Panc1 (cell line): Measurements from ENCODE around the gene PIF1. TPM values are rescaled to one million over a fixed set of nuclear protein-coding genes. Genes with fewer than 3 reads are reported as not detected.
A peak's percentile ranks its signal among the peaks of the same experiment; 100 is the strongest.

ENCODE experiments used
- ATAC-seq: fragments of 200-7000 bp; cut with Tn5 transposase; 2 replicates; pipeline ENCODE4 v1.9.1; 2020; ENCODE audit warnings: mild to moderate bottlenecking, moderate library complexity
- BruUV-seq: library from RNA; stranded (reverse); fragments of 400-500 nt; replicated peaks from 2 replicates; lab custom pipeline; 2021; lab: Mats Ljungman, UMichigan
- CTCF ChIA-PET: fragments of 300-600 bp; sonication (Branson Sonifier 250); formaldehyde crosslinking; loops from one replicate; lab custom pipeline; 2022; ENCODE audit warnings: antibody characterized with exemption; lab: Charles Lee
- POLR2A ChIA-PET: fragments of 300-600 bp; sonication (Branson Sonifier 250); formaldehyde crosslinking; loops from one replicate; lab custom pipeline; 2022; ENCODE audit warnings: antibody characterized with exemption; lab: Charles Lee
- DNase-seq: peaks from one replicate; pipeline ENCODE4 v3.0.0-alpha.2; 2010; ENCODE audit warnings: low read depth, low spot score
- H3K27ac ChIP-seq: 2 replicates; pipeline ENCODE4 v1.5.1; 2011; ENCODE audit warnings: mild to moderate bottlenecking, low read length, inconsistent platforms
- H3K27me3 ChIP-seq: fragments of 200-500 bp; sonication (Bioruptor generic); 2 replicates; pipeline ENCODE4 v1.6.0; 2014; ENCODE audit warnings: low read length, inconsistent platforms; ENCODE audit not compliant: control insufficient read depth, insufficient read depth
- H3K36me3 ChIP-seq: fragments of 200-500 bp; sonication (Bioruptor generic); 2 replicates; pipeline ENCODE4 v1.5.1; 2014; ENCODE audit warnings: inconsistent platforms, mild to moderate bottlenecking, low read length, moderate library complexity; ENCODE audit not compliant: control insufficient read depth, insufficient read depth
- H3K4me1 ChIP-seq: 2 replicates; pipeline ENCODE4 v1.5.1; 2011; ENCODE audit warnings: inconsistent platforms, mild to moderate bottlenecking, low read length, moderate library complexity; ENCODE audit not compliant: control insufficient read depth, insufficient read depth
- H3K4me3 ChIP-seq, 2 experiments: 2 replicates each; pipeline ENCODE4 v1.5.1; 2011 to 2012; ENCODE audit warnings: low read depth in 2 of 2, low read length in 2 of 2, mild to moderate bottlenecking in 2 of 2, inconsistent platforms in 1 of 2, moderate library complexity in 1 of 2
- H3K9me3 ChIP-seq: fragments of 200-500 bp; sonication (Bioruptor generic); 2 replicates; pipeline ENCODE4 v1.5.1; 2014; ENCODE audit warnings: low read depth, mild to moderate bottlenecking, inconsistent platforms, low read length, moderate library complexity; ENCODE audit not compliant: control insufficient read depth, insufficient read depth
- CTCF ChIP-seq: fragments of 450-650 bp; IDR thresholded peaks from 2 replicates; pipeline ENCODE4 v1.5.1; 2017; ENCODE audit warnings: mild to moderate bottlenecking
- POLR2AphosphoS5 ChIP-seq: IDR thresholded peaks from 2 replicates; pipeline ENCODE4 v1.6.1; 2012; ENCODE audit warnings: mild to moderate bottlenecking, low read depth, low read length, moderate library complexity
- REST ChIP-seq, 2 experiments: IDR thresholded peaks; 2 replicates each; pipeline ENCODE4 v1.6.1; 2011 to 2012; ENCODE audit warnings: low read depth in 2 of 2, control low read depth in 1 of 2, low read length in 1 of 2, mild to moderate bottlenecking in 1 of 2, moderate library complexity in 1 of 2; ENCODE audit not compliant: insufficient read depth in 1 of 2
- SIN3A ChIP-seq: IDR thresholded peaks from 2 replicates; pipeline ENCODE4 v1.6.1; 2012; ENCODE audit warnings: low read depth, mild to moderate bottlenecking, low read length, moderate library complexity, borderline replicate concordance; ENCODE audit not compliant: insufficient read depth
- TCF7L2 ChIP-seq: IDR thresholded peaks from 2 replicates; pipeline ENCODE4 v1.6.1; 2011; ENCODE audit warnings: mild to moderate bottlenecking, low read depth, low read length, inconsistent platforms
- in situ Hi-C: cut with HindIII; loops from 2 replicates; pipeline ENCODE4 v1.10.0; 2016; ENCODE audit warnings: low sequenced_read_pairs, low pct_unique_long_range_greater_than_20kb
- intact Hi-C: fragments of 100-400 bp; cut with micrococcal nuclease; formaldehyde crosslinking; loops from one replicate; pipeline ENCODE4 v1.10.0; 2022; ENCODE audit not compliant: unreplicated experiment
- total RNA-seq: library from RNA; stranded (reverse); gene quantifications from one replicate; pipeline ENCODE4 v1.2.1, GENCODE V29; 2021; ENCODE audit not compliant: unreplicated experiment

PIF1 gene
- total RNA-seq, 1 experiment from 2014 or later, result 38.6 TPM

DNA sequence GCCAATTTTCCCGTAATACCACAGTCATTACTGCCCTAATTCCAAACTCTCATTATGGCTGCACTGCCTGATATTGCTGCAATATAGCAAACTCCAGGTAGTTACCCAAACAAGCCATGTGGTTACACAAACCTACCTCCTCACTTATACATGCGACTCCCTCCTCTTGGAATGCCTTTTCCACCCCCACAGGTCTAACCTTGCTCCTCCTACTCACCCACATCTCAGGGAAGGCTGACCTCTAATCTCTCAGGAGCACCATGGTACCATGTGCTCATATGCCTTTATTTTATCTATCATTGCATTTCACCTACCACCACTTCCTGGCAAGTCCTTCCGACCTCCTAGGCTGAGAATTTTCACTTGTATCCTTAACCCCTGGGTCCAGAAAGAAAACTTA lies 53.0 kb downstream of the PIF1 start:
- DNase-seq (no peak), ATAC-seq (no peak)

DNA sequence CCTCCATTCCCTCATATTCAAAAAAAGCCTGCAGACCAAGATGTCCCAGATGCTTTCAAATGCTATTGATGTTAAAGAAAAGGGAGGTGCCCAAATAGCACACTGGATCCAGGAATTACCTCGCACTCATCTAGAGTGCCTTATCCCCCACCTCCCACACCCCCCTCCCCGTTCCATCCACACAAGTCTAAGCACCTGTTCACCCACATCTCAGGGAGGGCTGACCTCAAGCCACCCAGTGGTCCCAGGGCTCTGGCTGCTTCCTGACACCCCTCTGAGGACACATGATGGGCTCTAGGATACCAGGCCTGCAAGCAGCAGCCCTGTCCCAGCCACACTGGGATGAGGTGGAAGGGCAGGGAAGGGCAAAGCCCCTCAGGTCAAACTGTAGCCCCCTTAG lies 54.8 kb downstream of the PIF1 start:
- ChIA-PET POLR2A (interaction anchor here (0.7 kb wide), 1 partner anchor 111 kb away, joined by 4 read pairs; no protein-coding TSS in a partner anchor), CTCF (no interaction called here)
- no peak for ATAC-seq

More for the DNA sequence above, 53.0 kb downstream of the PIF1 start:
- Histone ChIP-seq H3K27me3 (no peaks in the 10 kb centered on the region), H3K4me1 (peaks cover 15% of the 10 kb centered on the region), H3K9me3 (no peaks in the 10 kb centered on the region), H3K27ac (no peak overlapping the region), H3K4me3 (no peak overlapping the region), H3K36me3 (no peaks in the 10 kb centered on the region)
- ChIA-PET POLR2A (no interaction called here), CTCF (no interaction called here)
- in situ Hi-C loops (no loop called here), intact Hi-C loops (no loop called here)
- BruUV-seq, result TSS peak; percentile 62
- TF ChIP-seq POLR2AphosphoS5 (no peak), SIN3A (no peak), CTCF (no peak), REST (IDR thresholded peaks at IDR 0.05; ENCODE audit: insufficient read depth in 1 of 2, low read depth in 2 of 2, low read length in 1 of 2) (no peak), TCF7L2 (no peak)

More for the DNA sequence above, 54.8 kb downstream of the PIF1 start:
- no peak for DNase-seq
- Histone ChIP-seq H3K4me1 (peaks cover 11% of the 10 kb centered on the region), H3K27ac (no peak overlapping the region), H3K27me3 (no peaks in the 10 kb centered on the region), H3K4me3 (no peak overlapping the region), H3K9me3 (no peaks in the 10 kb centered on the region), H3K36me3 (no peaks in the 10 kb centered on the region)
- intact Hi-C loops (no loop called here), in situ Hi-C loops (no loop called here)
- BruUV-seq, result no TSS peak
- TF ChIP-seq CTCF (no peak), REST (IDR thresholded peaks at IDR 0.05; ENCODE audit: insufficient read depth in 1 of 2, low read depth in 2 of 2, low read length in 1 of 2) (no peak), SIN3A (no peak), POLR2AphosphoS5 (no peak), TCF7L2 (no peak)
